HuH-7.5 (cell line): ENCODE measurements around the gene MAP3K19.
"Not testable (repeated sequence)": the region's sequence is repeated elsewhere in the genome, so short reads cannot be mapped to it uniquely, and the experiment has no call there.

ENCODE experiments used
- DNase-seq: peaks from one replicate; pipeline ENCODE4 v3.0.0; 2011; ENCODE audit warnings: low spot score

Gene MAP3K19

GRCh38 chr2:134985061-134985460, 62.2 kb downstream of the MAP3K19 start:
- no peak for DNase-seq

GRCh38 chr2:134982603-134983002, 64.6 kb downstream of the MAP3K19 start:
- DNase-seq, result no peak

DNA sequence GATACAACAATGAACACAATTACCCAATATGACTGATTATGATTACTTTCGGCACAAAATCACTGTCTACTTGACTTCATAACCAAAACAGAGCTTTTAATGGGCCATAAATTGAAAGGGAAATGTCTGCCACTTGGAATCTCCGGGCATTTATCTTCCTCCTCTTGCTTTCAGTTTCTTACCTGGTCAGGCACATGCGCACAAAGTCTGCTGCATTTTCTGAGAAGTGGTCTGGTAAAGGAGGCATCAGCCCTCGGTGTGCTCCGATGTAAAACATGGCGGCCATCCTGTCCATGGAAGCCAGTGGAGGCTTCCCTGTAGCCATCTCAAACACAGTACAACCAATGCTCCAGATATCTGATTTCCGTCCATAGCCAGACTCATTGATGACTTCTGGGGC, 66.6 kb downstream of the MAP3K19 start:
- DNase-seq, result no peak

GRCh38 chr2:134979221-134979620, 68.0 kb downstream of the MAP3K19 start:
- no peak for DNase-seq

DNA sequence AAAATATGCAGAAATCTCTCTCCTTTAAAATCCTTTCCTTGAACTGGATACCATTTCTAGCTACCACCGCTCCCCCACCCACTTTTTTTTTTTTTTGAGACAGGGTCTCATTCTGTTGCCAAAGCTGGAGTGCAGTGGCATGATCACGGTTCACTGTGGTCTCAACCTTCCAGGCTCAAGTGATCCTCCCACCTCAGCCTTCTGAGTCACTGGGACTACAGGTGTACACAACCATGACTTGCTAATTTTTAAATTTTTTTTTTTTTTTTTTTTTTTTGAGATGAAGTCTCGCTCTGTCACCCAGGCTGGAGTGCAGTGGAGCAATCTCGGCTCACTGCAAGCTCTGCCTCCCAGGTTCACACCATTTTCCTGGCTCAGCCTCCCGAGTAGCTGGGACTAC, 70.1 kb downstream of the MAP3K19 start:
- DNase-seq, result not testable (repeated sequence)

DNA sequence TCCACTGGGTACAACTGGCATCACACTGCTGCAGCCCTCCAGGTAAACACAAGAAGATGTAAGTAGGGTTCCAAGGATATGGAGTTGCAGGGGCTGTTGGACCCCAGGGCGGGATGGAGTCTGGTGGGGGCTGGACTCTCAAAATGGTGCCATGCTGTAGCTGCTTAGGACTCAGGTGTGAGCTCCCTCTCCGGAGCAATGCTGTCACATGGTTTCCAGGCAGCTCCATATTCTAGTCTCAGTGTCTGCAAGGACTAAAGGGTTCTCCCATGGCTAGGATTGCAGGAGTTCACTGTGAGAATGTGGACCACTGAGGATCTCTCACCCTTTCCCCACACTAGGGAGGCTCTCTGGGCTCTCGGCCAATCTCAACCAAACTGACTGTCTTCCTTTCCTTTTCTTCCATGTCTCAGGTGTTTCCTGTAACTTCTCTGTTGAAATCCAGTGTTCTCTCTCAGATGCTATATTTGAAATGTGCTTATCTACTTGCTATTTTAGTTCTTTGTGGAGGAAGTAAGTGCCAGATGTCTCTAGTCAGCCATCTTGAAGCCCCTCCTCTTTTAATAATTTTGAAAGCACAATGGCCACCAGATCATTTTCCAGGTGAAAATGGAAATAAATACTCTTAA, 71.1 kb downstream of the MAP3K19 start:
- DNase-seq, result no peak

- no peak for DNase-seq
These were observed 71.8 kb downstream of the MAP3K19 start for GRCh38 chr2:134975281-134976009.

DNA sequence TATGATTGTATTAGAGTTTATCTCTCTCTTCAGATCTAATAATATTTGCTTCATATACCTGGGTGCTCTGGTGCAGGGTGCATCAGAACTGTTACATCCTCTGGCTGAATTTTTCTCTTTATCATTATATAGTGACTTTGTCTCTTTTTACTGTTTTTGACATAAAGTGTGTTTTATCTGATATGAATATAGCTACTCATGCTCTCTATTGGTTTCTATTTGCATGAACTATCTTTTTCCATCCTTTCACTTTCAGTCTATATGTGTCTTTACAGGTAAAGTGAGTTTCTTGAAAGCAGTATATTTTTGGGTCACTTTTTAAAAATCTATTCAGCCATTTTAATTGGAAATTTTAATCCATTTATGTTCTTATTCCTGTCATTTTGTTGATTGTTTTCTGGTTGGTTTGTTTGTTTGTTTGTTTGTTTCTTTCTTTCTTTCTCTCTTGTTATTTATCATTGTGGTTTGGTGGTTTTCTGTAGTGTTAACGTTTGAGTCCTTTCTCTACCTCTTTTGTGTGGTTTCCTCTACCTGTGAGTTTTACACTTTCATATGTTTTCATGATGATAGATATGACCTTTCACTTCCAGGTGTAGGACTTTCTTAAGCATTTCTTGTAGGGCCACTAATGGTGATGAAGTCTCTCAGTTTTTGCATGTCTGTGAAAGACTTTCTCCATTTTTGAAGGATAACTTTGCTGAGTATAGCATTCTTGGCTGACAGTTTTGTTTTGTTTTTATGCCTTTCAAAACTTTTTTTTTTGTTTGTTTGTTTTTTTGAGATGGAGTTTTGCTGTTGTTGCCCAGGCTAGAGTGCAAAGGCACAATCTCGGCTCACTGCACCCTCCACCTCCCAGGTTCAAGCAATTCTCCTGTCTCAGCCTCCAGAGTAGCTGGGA, 73.8 kb downstream of the MAP3K19 start:
- DNase-seq, result no peak

- DNase-seq, result not testable (repeated sequence)
These were observed 80.1 kb downstream of the MAP3K19 start for GRCh38 chr2:134967166-134967565.

DNA sequence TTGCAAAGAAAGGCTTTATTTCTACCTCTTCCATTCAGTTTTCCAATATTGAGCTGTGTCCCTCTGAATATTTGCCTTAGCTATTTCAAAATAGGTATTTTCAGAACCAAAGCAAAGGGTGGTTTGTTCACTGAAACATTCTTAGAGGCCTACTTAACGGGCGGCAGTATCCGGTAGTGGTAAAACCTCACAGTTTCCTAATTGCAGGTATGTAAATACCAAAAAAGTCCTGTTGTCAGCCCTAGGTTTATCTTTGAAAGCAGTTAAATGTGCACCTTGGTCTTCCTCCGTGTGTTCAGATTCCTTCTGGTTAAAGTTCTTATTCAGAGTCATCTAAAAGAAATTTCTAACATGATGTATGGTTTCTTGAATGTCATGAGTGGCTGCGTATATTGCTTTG, 89.8 kb downstream of the MAP3K19 start:
- DNase-seq, result no peak

GRCh38 chr2:134955744-134956143, 91.5 kb downstream of the MAP3K19 start:
- DNase-seq, result no peak

DNA sequence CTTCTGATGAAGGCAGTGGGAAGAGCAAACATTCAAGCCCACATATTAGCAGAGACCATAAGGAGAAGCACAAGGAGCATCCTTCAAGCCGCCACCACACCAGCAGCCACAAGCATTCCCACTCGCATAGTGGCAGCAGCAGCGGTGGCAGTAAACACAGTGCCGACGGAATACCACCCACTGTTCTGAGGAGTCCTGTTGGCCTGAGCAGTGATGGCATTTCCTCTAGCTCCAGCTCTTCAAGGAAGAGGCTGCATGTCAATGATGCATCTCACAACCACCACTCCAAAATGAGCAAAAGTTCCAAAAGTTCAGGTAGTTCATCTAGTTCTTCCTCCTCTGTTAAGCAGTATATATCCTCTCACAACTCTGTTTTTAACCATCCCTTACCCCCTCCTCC, 93.2 kb downstream of the MAP3K19 start:
- DNase-seq, result no peak

DNA sequence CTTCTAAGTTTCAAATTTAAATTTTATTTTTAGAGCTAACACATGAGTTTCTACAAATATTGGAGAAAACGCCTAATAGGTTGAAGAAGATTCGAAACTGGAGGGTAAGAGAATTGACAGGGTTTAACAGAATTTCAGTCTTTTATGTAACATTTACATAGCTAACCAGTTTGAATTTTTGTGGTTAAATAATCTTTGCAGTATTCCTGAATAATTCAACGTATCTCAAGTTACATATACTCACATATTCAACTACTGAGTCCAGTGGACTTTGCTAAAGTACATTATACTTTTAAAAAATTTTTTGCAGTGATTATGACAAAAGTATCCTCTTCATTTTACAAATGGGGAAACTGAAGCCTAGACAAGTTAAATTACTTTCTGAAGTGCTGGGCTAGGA, 94.6 kb downstream of the MAP3K19 start:
- no peak for DNase-seq

DNA sequence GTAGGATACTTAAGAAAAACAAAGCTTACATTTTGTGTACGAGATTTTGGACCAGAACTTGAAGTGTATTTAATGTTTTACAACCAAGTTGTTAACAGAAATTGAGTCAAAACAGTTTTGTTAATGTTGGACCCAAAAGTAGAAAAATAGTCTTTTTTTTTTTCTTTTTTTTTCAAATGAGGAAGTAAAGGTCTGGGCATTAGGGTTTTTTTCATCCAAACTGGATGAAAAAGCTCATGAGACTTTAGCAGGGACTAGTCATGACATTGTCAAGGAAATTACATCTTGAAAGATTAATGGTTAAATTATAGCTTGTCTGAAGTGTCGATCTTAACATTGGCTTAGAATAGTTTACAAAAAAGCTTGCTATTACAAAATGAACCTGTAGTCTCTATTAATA, 96.4 kb downstream of the MAP3K19 start:
- DNase-seq, result no peak

GRCh38 chr2:134949981-134950708, 97.1 kb downstream of the MAP3K19 start:
- no peak for DNase-seq

GRCh38 chr2:134946073-134946472, 101.2 kb downstream of the MAP3K19 start:
- no peak for DNase-seq

- no peak for DNase-seq
These were observed 102.3 kb downstream of the MAP3K19 start for GRCh38 chr2:134944975-134945374.

DNA sequence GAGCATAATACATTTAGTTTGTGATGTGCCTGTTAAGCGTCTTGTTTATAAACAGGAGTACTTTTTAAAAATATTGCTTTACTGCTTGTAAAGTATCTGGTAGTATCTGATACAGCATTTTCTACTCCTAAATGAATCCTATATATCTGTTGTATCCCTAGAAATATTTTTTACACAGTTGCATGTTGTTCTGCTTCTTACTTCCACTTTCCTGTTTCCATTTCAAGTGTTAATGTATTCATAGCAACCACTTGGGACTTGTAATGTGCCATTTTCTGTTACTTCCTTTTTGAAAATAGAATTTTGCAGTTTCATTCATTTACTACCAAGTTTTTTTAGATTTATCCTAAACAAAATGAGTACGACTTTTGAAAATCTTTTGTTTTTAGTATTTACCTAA, 103.7 kb downstream of the MAP3K19 start:
- no peak for DNase-seq

GRCh38 chr2:134936691-134937090, 110.6 kb downstream of the MAP3K19 start:
- DNase-seq, result no peak

DNA sequence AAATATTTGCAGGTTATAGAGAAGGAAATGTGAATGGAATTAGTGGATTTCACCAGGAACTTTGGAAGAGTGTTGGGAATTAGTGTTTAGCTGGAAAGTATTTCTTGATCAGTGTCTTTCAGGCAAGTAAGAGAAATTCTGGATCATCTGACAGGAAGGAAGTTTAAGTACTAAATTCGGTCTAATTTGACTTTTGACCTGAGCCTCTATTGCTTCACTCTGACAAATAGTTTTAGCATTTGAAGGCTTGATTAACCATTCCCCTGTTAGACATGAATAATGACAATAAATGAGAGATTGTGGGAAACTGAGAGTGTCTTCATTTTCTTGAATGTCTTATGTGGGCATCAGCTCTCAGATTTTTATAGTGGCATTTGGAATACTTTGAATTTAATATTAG, 112.6 kb downstream of the MAP3K19 start:
- no peak for DNase-seq

DNA sequence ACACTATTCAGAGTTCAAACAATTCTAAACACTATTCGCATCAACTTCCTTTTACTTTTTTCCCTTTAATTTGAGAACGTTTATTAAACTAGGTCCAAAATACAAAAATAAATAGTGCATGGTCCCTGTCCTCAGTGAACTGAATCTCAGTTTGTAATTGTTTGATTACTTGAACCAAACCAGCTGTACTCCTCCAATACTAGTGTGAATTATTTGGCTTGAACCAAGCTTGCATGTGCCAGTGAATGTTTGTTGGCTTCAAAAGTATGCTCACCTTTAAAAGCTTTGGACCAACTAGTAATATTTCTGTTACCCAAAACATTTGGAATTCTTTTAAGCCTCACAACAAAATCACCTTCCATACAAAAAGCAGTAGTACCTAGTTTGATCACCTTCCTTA, 113.1 kb downstream of the MAP3K19 start:
- no peak for DNase-seq

DNA sequence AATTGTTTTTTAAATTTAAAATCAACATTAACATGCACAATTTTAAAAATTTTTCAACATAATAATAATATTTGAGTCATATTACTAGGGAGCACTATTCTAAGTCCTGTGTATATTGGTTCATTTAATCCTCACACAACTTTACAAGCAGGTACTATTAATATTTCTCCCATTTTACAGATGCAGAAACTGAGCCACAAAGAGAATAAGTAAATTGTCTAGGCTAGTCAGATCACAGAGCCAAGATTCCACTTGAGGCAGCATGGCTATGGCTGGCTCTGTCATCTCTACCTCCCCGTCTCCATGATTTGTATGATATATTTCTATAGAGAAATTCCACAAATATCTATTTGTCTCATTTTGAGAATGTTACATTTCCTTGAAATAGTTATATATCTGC, 113.5 kb downstream of the MAP3K19 start:
- DNase-seq, result no peak
